NB4 (cell line): ENCODE data around the gene NUP107.

Source experiments
- MYC ChIP-seq: IDR thresholded peaks from 2 replicates; pipeline ENCODE4 v1.6.1; 2011; ENCODE audit warnings: low read depth, low read length
- POLR2A ChIP-seq: IDR thresholded peaks from 2 replicates; pipeline ENCODE4 v1.6.1; 2011; ENCODE audit warnings: mild to moderate bottlenecking; ENCODE audit not compliant: insufficient read length; ENCODE audit errors: extremely low read depth
- TF ChIP-seq, protein P1 (sequence below): IDR thresholded peaks from one replicate; pipeline ENCODE4 v1.5.1; 2012; ENCODE audit warnings: low read depth, low read length
- TF ChIP-seq, protein P2 (sequence below): IDR thresholded peaks from 2 replicates; pipeline ENCODE4 v1.6.1; 2011; ENCODE audit warnings: low read depth, low read length

DNA sequence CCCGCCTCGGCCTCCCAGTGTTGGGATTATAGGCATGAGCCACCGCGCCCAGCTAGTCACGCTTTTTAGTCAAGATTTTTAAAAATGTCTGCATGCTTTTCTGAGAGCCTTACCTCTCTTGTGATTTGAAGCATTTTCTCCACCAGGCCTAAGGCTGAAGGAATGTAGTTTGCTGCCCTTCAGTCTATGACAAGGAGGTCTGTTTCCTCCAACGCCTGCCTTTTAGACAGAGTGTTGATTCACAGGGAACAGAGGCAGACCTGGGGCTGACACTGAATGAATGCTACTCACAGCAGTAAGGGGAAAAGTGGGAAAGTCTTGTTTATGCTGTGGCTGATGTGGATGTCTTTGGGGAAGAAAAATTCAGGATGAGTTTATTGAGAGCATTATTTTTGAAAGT is 94.0 kb downstream of the NUP107 start:
- TF ChIP-seq, protein P1, sequence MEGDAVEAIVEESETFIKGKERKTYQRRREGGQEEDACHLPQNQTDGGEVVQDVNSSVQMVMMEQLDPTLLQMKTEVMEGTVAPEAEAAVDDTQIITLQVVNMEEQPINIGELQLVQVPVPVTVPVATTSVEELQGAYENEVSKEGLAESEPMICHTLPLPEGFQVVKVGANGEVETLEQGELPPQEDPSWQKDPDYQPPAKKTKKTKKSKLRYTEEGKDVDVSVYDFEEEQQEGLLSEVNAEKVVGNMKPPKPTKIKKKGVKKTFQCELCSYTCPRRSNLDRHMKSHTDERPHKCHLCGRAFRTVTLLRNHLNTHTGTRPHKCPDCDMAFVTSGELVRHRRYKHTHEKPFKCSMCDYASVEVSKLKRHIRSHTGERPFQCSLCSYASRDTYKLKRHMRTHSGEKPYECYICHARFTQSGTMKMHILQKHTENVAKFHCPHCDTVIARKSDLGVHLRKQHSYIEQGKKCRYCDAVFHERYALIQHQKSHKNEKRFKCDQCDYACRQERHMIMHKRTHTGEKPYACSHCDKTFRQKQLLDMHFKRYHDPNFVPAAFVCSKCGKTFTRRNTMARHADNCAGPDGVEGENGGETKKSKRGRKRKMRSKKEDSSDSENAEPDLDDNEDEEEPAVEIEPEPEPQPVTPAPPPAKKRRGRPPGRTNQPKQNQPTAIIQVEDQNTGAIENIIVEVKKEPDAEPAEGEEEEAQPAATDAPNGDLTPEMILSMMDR = no peak
- TF ChIP-seq POLR2A (no peak), MYC (no peak)
- TF ChIP-seq, protein P2, sequence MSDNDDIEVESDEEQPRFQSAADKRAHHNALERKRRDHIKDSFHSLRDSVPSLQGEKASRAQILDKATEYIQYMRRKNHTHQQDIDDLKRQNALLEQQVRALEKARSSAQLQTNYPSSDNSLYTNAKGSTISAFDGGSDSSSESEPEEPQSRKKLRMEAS = no peak
